Prostate gland (tissue), 2 donors: ENCODE results near the gene C1orf21. TPM values are rescaled to one million over a fixed set of nuclear protein-coding genes. Genes with fewer than 3 reads are reported as not detected.

Source experiments
- DNase-seq: peaks from one replicate; pipeline ENCODE4 v3.0.0-alpha.2; 2019; ENCODE audit warnings: low spot score
- H3K27ac ChIP-seq, 2 donors: fragments of 200-600 bp; sonication (generic); 2 replicates each; pipeline ENCODE4 v1.5.1; 2017 to 2019
- H3K27me3 ChIP-seq: fragments of 200-600 bp; sonication (generic); replicated peaks from 2 replicates; pipeline ENCODE4 v1.5.1; 2019; ENCODE audit not compliant: insufficient read depth
- H3K36me3 ChIP-seq, 2 donors: fragments of 200-600 bp; sonication (generic); 1 replicate in 1 of 2; 2 replicates in 1 of 2; pipeline versions ENCODE4 v1.5.1 to v1.8.1; 2017 to 2019
- H3K4me1 ChIP-seq: fragments of 200-600 bp; sonication (generic); replicated peaks from 2 replicates; pipeline ENCODE4 v1.5.1; 2019
- H3K4me3 ChIP-seq, 2 donors: fragments of 200-600 bp; sonication (generic); 2 replicates each; pipeline ENCODE4 v1.5.1; 2017 to 2019
- H3K9me3 ChIP-seq: fragments of 200-600 bp; sonication (generic); 2 replicates; pipeline ENCODE4 v1.5.1; 2017
- CTCF ChIP-seq, 4 experiments: fragments of 200-600 bp in 2 of 4; fragments of 450-650 bp in 2 of 4; sonication (generic) in 2 of 4; IDR thresholded peaks; 1 replicate in 3 of 4; 2 replicates in 1 of 4; pipeline ENCODE4 v1.5.1; 2016 to 2019; ENCODE audit warnings: antibody characterized with exemption in 4 of 4, mild to moderate bottlenecking in 2 of 4, moderate library complexity in 2 of 4
- POLR2A ChIP-seq: fragments of 450-650 bp; IDR thresholded peaks from one replicate; pipeline ENCODE4 v1.6.1; 2016; ENCODE audit warnings: antibody characterized with exemption, mild to moderate bottlenecking
- POLR2AphosphoS5 ChIP-seq: sonication (generic); formaldehyde crosslinking; IDR thresholded peaks from one replicate; pipeline ENCODE4 v1.6.1; 2017; ENCODE audit warnings: antibody characterized with exemption
- WGBS: methylation state at CpG from one replicate; pipeline ENCODE4 v1.1.5; 2018; 5-methylcytosine and 5-hydroxymethylcytosine counted together
- intact Hi-C: fragments of 100-400 bp; cut with DNase I; formaldehyde crosslinking; loops from one replicate; pipeline ENCODE4 v1.14.2; 2022
- total RNA-seq, 2 donors: library from RNA; depleted of rRNA; stranded (reverse); fragments of >200 nt; gene quantifications; one replicate each; pipeline ENCODE4 v1.1.0, GENCODE V29; 2016

The C1orf21 gene
- total RNA-seq, 2 donors from 2014 or later, result 28.8 to 79.3 TPM

- no peaks in the 10 kb centered on the region for H3K27me3 ChIP-seq
- H3K4me1 ChIP-seq, result peaks cover 3% of the 10 kb centered on the region
- no peak overlapping the region for H3K4me3 ChIP-seq
- no peaks in the 10 kb centered on the region for H3K36me3 ChIP-seq
- no peak for DNase-seq
- 77% methylated on average over 5 of the region's 5 CpGs for WGBS
- intact Hi-C loops, result no loop called here
- no peaks in the 10 kb centered on the region for H3K9me3 ChIP-seq
- no peak overlapping the region for H3K27ac ChIP-seq
- TF ChIP-seq POLR2AphosphoS5, result no peak
- TF ChIP-seq CTCF (IDR thresholded peaks at IDR 0.05), result no peak
- no peak for TF ChIP-seq POLR2A
These were observed 6.1 kb downstream of the C1orf21 start for GRCh38 chr1:184392779-184393522.

- TF ChIP-seq POLR2A (no peak), CTCF (IDR thresholded peaks at IDR 0.05) (no peak), POLR2AphosphoS5 (no peak)
- Histone ChIP-seq H3K27me3 (no peaks in the 10 kb centered on the region), H3K36me3 (no peaks in the 10 kb centered on the region), H3K4me3 (no peak overlapping the region), H3K4me1 (peaks cover 3% of the 10 kb centered on the region), H3K9me3 (no peaks in the 10 kb centered on the region), H3K27ac (no peak overlapping the region)
- DNase-seq, result no peak
- intact Hi-C loops, result no loop called here
These were observed 7.1 kb downstream of the C1orf21 start for GRCh38 chr1:184393962-184394361.

- DNase-seq, result no peak
- WGBS, result 75% methylated on average over 2 of the region's 2 CpGs
- intact Hi-C loops, result no loop called here
- H3K27ac ChIP-seq, result no peak overlapping the region
- H3K4me1 ChIP-seq, result peaks cover 3% of the 10 kb centered on the region
- H3K4me3 ChIP-seq, result no peak overlapping the region
- no peaks in the 10 kb centered on the region for H3K27me3 ChIP-seq
- no peaks in the 10 kb centered on the region for H3K36me3 ChIP-seq
- no peaks in the 10 kb centered on the region for H3K9me3 ChIP-seq
- no peak for TF ChIP-seq POLR2AphosphoS5
- TF ChIP-seq CTCF (IDR thresholded peaks at IDR 0.05), result no peak
- no peak for TF ChIP-seq POLR2A
These were observed 8.5 kb downstream of the C1orf21 start for GRCh38 chr1:184395370-184395769.

GRCh38 chr1:184395937-184396480, 9.2 kb downstream of the C1orf21 start:
- Histone ChIP-seq H3K4me1 (peaks cover 3% of the 10 kb centered on the region), H3K9me3 (no peaks in the 10 kb centered on the region), H3K27ac (no peak overlapping the region), H3K27me3 (no peaks in the 10 kb centered on the region), H3K4me3 (no peak overlapping the region), H3K36me3 (no peaks in the 10 kb centered on the region)
- WGBS, result 95% methylated on average over 2 of the region's 2 CpGs
- intact Hi-C loops, result no loop called here
- TF ChIP-seq CTCF (IDR thresholded peaks at IDR 0.05), result no peak
- TF ChIP-seq POLR2A, result no peak
- no peak for TF ChIP-seq POLR2AphosphoS5
- no peak for DNase-seq
